Sigmoid colon (tissue), 7 donors: ENCODE measurements around the gene YEATS2. TPM values are rescaled to one million over a fixed set of nuclear protein-coding genes. Genes with fewer than 3 reads are reported as not detected.

Experiments used
- DNase-seq: peaks from one replicate; pipeline ENCODE4 v3.0.0-alpha.2; 2019
- H3K27ac ChIP-seq, 4 donors: fragments of 200-600 bp; sonication (generic); one replicate each; pipeline ENCODE4 v1.5.1; 2016 to 2019; ENCODE audit warnings: mild to moderate bottlenecking in 1 of 4
- H3K27me3 ChIP-seq, 3 donors: fragments of 200-600 bp; sonication (generic); one replicate each; pipeline ENCODE4 v1.5.1; 2019; ENCODE audit warnings: mild to moderate bottlenecking in 1 of 3
- H3K36me3 ChIP-seq, 4 donors: fragments of 200-600 bp; sonication (generic); one replicate each; pipeline ENCODE4 v1.5.1; 2016 to 2019
- H3K4me1 ChIP-seq, 4 donors: fragments of 200-600 bp; sonication (generic); one replicate each; pipeline ENCODE4 v1.5.1; 2017 to 2019
- H3K4me3 ChIP-seq, 4 donors: fragments of 200-600 bp; sonication (generic); one replicate each; pipeline ENCODE4 v1.5.1; 2017 to 2019; ENCODE audit warnings: mild to moderate bottlenecking in 2 of 4, moderate library complexity in 1 of 4
- H3K9me3 ChIP-seq, 4 donors: fragments of 200-600 bp in 3 of 4; sonication (generic) in 3 of 4; one replicate each; pipeline versions ENCODE4 v1.5.1 to v1.6.1; 2013 to 2019
- EP300 ChIP-seq, 4 donors: sonication (generic); formaldehyde crosslinking; IDR thresholded peaks; one replicate each; pipeline ENCODE4 v1.6.1; 2017; ENCODE audit warnings: antibody characterized with exemption in 4 of 4
- POLR2A ChIP-seq, 2 donors: fragments of 450-650 bp; IDR thresholded peaks; one replicate each; pipeline ENCODE4 v1.6.1; 2016; ENCODE audit warnings: antibody characterized with exemption in 2 of 2, mild to moderate bottlenecking in 2 of 2, moderate library complexity in 2 of 2
- POLR2AphosphoS5 ChIP-seq, 4 donors: sonication (generic); formaldehyde crosslinking; IDR thresholded peaks; one replicate each; pipeline ENCODE4 v1.6.1; 2017; ENCODE audit warnings: antibody characterized with exemption in 4 of 4
- WGBS, 2 donors: extraction: QIAGEN DNeasy Blood & Tissue Kit; methylation state at CpG; one replicate each; pipeline ENCODE4 v1.1.7; 2013; 5-methylcytosine and 5-hydroxymethylcytosine counted together
- intact Hi-C: fragments of 100-400 bp; cut with DNase I; formaldehyde crosslinking; loops from one replicate; pipeline ENCODE4 v1.15.1; 2023
- polyA plus RNA-seq, 3 donors: library from polyadenylated mRNA; stranded (reverse); fragments of 200-250 nt; gene quantifications; one replicate each; pipeline ENCODE4 v1.2.3, GENCODE V29; 2013
- total RNA-seq, 4 donors: library from RNA; depleted of rRNA; stranded (reverse); fragments of >200 nt; gene quantifications; one replicate each; pipeline ENCODE4 v1.1.0, GENCODE V29; 2016
- TF ChIP-seq, protein P1 (sequence below), 4 experiments: fragments of 450-650 bp in 3 of 4; fragments of 200-600 bp in 1 of 4; IDR thresholded peaks; one replicate each; pipeline ENCODE4 v1.5.1; 2016 to 2019; ENCODE audit warnings: antibody characterized with exemption in 4 of 4, mild to moderate bottlenecking in 3 of 4, moderate library complexity in 2 of 4
- donor health status: healthy with polysubstance abuse.
- donor health status: Bipolar disorder and iron deficiency.
- donor health status: healthy.

The YEATS2 gene
- total and polyA plus RNA-seq, 7 donors: 3.0 to 20.3 (median 13.2) TPM

GRCh38 chr3:183710231-183710630 is 12.6 kb downstream of the YEATS2 start:
- TF ChIP-seq POLR2A (IDR thresholded peaks at IDR 0.05) (no peak), POLR2AphosphoS5 (IDR thresholded peaks at IDR 0.05) (no peak), EP300 (IDR thresholded peaks at IDR 0.05) (no peak)
- TF ChIP-seq, protein P1, sequence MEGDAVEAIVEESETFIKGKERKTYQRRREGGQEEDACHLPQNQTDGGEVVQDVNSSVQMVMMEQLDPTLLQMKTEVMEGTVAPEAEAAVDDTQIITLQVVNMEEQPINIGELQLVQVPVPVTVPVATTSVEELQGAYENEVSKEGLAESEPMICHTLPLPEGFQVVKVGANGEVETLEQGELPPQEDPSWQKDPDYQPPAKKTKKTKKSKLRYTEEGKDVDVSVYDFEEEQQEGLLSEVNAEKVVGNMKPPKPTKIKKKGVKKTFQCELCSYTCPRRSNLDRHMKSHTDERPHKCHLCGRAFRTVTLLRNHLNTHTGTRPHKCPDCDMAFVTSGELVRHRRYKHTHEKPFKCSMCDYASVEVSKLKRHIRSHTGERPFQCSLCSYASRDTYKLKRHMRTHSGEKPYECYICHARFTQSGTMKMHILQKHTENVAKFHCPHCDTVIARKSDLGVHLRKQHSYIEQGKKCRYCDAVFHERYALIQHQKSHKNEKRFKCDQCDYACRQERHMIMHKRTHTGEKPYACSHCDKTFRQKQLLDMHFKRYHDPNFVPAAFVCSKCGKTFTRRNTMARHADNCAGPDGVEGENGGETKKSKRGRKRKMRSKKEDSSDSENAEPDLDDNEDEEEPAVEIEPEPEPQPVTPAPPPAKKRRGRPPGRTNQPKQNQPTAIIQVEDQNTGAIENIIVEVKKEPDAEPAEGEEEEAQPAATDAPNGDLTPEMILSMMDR (IDR thresholded peaks at IDR 0.05): no peak
- Histone ChIP-seq H3K27me3 (no peaks in the 10 kb centered on the region), H3K4me1 (peaks cover 0 to 10% (median 7%) of the 10 kb centered on the region in 4 donors), H3K4me3 (no peak overlapping the region), H3K27ac (no peak overlapping the region), H3K9me3 (no peaks in the 10 kb centered on the region), H3K36me3 (no peaks in the 10 kb centered on the region)
- DNase-seq: no peak
- intact Hi-C loops: no loop called here

GRCh38 chr3:183711516-183711915 is 13.9 kb downstream of the YEATS2 start:
- no peak for DNase-seq
- no peak overlapping the region for H3K4me3 ChIP-seq
- no peak for TF ChIP-seq EP300 (IDR thresholded peaks at IDR 0.05)
- intact Hi-C loops: no loop called here
- no peak overlapping the region for H3K27ac ChIP-seq
- peaks cover 0 to 8% (median 1%) of the 10 kb centered on the region in 4 donors for H3K36me3 ChIP-seq
- H3K9me3 ChIP-seq: no peaks in the 10 kb centered on the region
- H3K4me1 ChIP-seq: peaks cover 0 to 10% (median 7%) of the 10 kb centered on the region in 4 donors
- no peaks in the 10 kb centered on the region for H3K27me3 ChIP-seq
- 97 to 98% methylated on average over 3 of the region's 3 CpGs for WGBS, 2 donors

DNA sequence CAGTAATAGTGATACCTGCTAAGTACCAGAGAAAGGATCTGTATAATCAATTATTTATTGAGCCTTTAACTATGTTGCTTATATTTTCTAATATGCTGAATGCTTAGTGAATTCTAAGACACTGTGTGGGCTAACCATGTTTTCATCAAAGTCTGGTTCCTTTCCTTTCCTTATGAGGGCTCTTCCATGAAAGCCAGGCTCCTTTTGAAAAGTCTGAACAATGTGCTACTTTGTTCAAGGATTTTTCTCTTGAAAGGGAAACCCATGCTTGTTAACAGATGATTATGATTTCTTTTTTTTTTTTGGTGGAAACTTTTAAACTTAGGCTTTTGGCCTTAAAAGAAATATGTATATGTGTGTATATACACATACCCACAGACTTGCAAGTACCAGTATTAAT is 17.0 kb downstream of the YEATS2 start:
- TF ChIP-seq POLR2AphosphoS5 (IDR thresholded peaks at IDR 0.05): no peak
- Histone ChIP-seq H3K4me1 (peaks cover 0 to 10% (median 7%) of the 10 kb centered on the region in 4 donors), H3K27me3 (no peaks in the 10 kb centered on the region), H3K9me3 (no peaks in the 10 kb centered on the region), H3K27ac (no peak overlapping the region), H3K36me3 (peaks cover 0 to 37% (median 16%) of the 10 kb centered on the region in 4 donors), H3K4me3 (no peak overlapping the region)
- intact Hi-C loops: no loop called here
- DNase-seq: no peak

GRCh38 chr3:183718012-183718411 is 20.4 kb downstream of the YEATS2 start:
- TF ChIP-seq POLR2AphosphoS5 (IDR thresholded peaks at IDR 0.05) (no peak), EP300 (IDR thresholded peaks at IDR 0.05) (no peak), POLR2A (IDR thresholded peaks at IDR 0.05) (no peak)
- TF ChIP-seq, protein P1 (IDR thresholded peaks at IDR 0.05): no peak
- whole genome bisulfite sequencing, 2 donors: 93 to 94% methylated on average over 3 of the region's 3 CpGs

DNA sequence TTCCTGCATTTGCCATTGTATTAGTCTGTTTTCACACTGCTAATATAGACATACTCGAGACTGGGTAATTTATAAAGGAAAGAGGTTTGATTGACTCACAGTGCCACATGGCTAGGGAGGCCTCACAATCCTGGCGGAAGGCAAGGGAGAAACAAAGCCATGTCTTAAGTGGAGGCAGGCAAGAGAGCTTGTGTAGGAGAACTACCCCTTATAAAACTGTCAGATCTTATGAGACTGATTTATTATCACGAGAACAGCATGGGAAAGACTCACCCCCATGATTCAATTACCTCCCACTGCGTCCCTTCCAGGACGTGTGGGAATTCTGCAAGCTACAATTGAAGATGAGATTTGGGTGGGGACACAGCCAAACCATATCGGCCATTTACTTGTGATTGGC is 27.8 kb downstream of the YEATS2 start:
- 72 to 88% methylated on average over 6 of the region's 6 CpGs for WGBS, 2 donors
- H3K36me3 ChIP-seq: peaks cover 0 to 95% (median 27%) of the 10 kb centered on the region in 4 donors

More at GRCh38 chr3:183718012-183718411, 20.4 kb downstream of the YEATS2 start:
- H3K27me3 ChIP-seq: no peaks in the 10 kb centered on the region
- H3K4me1 ChIP-seq: no peaks in the 10 kb centered on the region
- intact Hi-C loops: no loop called here
- no peak overlapping the region for H3K27ac ChIP-seq
- H3K9me3 ChIP-seq: no peaks in the 10 kb centered on the region
- DNase-seq: no peak
- H3K4me3 ChIP-seq: no peak overlapping the region
- peaks cover 0 to 69% (median 26%) of the 10 kb centered on the region in 4 donors for H3K36me3 ChIP-seq

More for the DNA sequence above, 27.8 kb downstream of the YEATS2 start:
- intact Hi-C loops: no loop called here
- Histone ChIP-seq H3K9me3 (no peaks in the 10 kb centered on the region), H3K27ac (no peak overlapping the region), H3K27me3 (no peaks in the 10 kb centered on the region), H3K4me3 (no peak overlapping the region), H3K4me1 (no peaks in the 10 kb centered on the region)
- DNase-seq: no peak
- TF ChIP-seq EP300 (IDR thresholded peaks at IDR 0.05): no peak
- TF ChIP-seq POLR2AphosphoS5 (IDR thresholded peaks at IDR 0.05): no peak
- TF ChIP-seq, protein P1 (IDR thresholded peaks at IDR 0.05): no peak
- no peak for TF ChIP-seq POLR2A (IDR thresholded peaks at IDR 0.05)
